ENCODE data around the gene PDE1A. TPM values are rescaled to one million over a fixed set of nuclear protein-coding genes. Genes with fewer than 3 reads are reported as not detected.

Gene PDE1A
- total RNA-seq, 4 donors from 2014 or later = 2.9 to 14.4 (median 4.4) TPM

- DNase-seq (no peak), ATAC-seq (no peak)
- H3K4me1 ChIP-seq = no peaks in the 10 kb centered on the region
- in situ Hi-C loops (cut with MboI; ENCODE audit: low sequenced_read_pairs in 4 of 4) (no loop called here), intact Hi-C loops (cut with DNase I; ENCODE audit: low total_unique reads) (no loop called here)
- no peak overlapping the region for H3K4me3 ChIP-seq
- H3K27ac ChIP-seq = no peak overlapping the region
- no peak for TF ChIP-seq CTCF (IDR thresholded peaks at IDR 0.05 in 4 of 5, conservative IDR thresholded peaks at IDR 0.05 in 1 of 5)
- no peak for TF ChIP-seq POLR2A (IDR thresholded peaks at IDR 0.05)
- no peaks in the 10 kb centered on the region for H3K27me3 ChIP-seq
- peaks cover 0 to 6% (median 0%) of the 10 kb centered on the region in 3 donors for H3K9me3 ChIP-seq
- no peaks in the 10 kb centered on the region for H3K36me3 ChIP-seq
These were observed 42.0 kb downstream of the PDE1A start for GRCh38 chr2:182384860-182385259.

- TF ChIP-seq CTCF (IDR thresholded peaks at IDR 0.05 in 4 of 5, conservative IDR thresholded peaks at IDR 0.05 in 1 of 5) = no peak
- TF ChIP-seq POLR2A (IDR thresholded peaks at IDR 0.05) = no peak
- in situ Hi-C loops (cut with MboI; ENCODE audit: low sequenced_read_pairs in 4 of 4) = no loop called here
These were observed 45.6 kb downstream of the PDE1A start for GRCh38 chr2:182381225-182381624.

GRCh38 chr2:182379241-182379640 lies 47.6 kb downstream of the PDE1A start:
- no peak for TF ChIP-seq POLR2A (IDR thresholded peaks at IDR 0.05)
- TF ChIP-seq CTCF (IDR thresholded peaks at IDR 0.05 in 4 of 5, conservative IDR thresholded peaks at IDR 0.05 in 1 of 5) = no peak
- H3K9me3 ChIP-seq = no peaks in the 10 kb centered on the region
- in situ Hi-C loops (cut with MboI; ENCODE audit: low sequenced_read_pairs in 4 of 4) = no loop called here
- DNase-seq (no peak), ATAC-seq (peak in 1 of 2 donors; percentile 39)
- no peaks in the 10 kb centered on the region for H3K27me3 ChIP-seq
- no peaks in the 10 kb centered on the region for H3K36me3 ChIP-seq
- no peak overlapping the region for H3K4me3 ChIP-seq
- intact Hi-C loops (cut with DNase I; ENCODE audit: low total_unique reads) = loop anchor here (5.0 kb wide), 1 partner anchor 38 kb away; no protein-coding TSS in a partner anchor
- H3K4me1 ChIP-seq = no peaks in the 10 kb centered on the region
- H3K27ac ChIP-seq = no peak overlapping the region

More at GRCh38 chr2:182381225-182381624, 45.6 kb downstream of the PDE1A start:
- intact Hi-C loops (cut with DNase I; ENCODE audit: low total_unique reads) = no loop called here
- no peaks in the 10 kb centered on the region for H3K36me3 ChIP-seq
- no peak overlapping the region for H3K27ac ChIP-seq
- ATAC-seq (no peak), DNase-seq (no peak)
- no peaks in the 10 kb centered on the region for H3K27me3 ChIP-seq
- H3K9me3 ChIP-seq = peaks cover 0 to 6% (median 0%) of the 10 kb centered on the region in 3 donors
- no peak overlapping the region for H3K4me3 ChIP-seq
- H3K4me1 ChIP-seq = no peaks in the 10 kb centered on the region

GRCh38 chr2:182378759-182379158 lies 48.1 kb downstream of the PDE1A start:
- ATAC-seq = no peak
- no peak for DNase-seq
- no peak for TF ChIP-seq POLR2A (IDR thresholded peaks at IDR 0.05)
- no peak for TF ChIP-seq CTCF (IDR thresholded peaks at IDR 0.05 in 4 of 5, conservative IDR thresholded peaks at IDR 0.05 in 1 of 5)

GRCh38 chr2:182377467-182377866 lies 49.4 kb downstream of the PDE1A start:
- H3K4me1 ChIP-seq = no peaks in the 10 kb centered on the region
- H3K4me3 ChIP-seq = no peak overlapping the region
- H3K27ac ChIP-seq = no peak overlapping the region
- ATAC-seq = no peak
- in situ Hi-C loops (cut with MboI; ENCODE audit: low sequenced_read_pairs in 4 of 4) (no loop called here), intact Hi-C loops (cut with DNase I; ENCODE audit: low total_unique reads) (loop anchor here (5.0 kb wide), 1 partner anchor 40 kb away; no protein-coding TSS in a partner anchor)
- H3K27me3 ChIP-seq = no peaks in the 10 kb centered on the region
- no peak for DNase-seq
- TF ChIP-seq CTCF (IDR thresholded peaks at IDR 0.05 in 4 of 5, conservative IDR thresholded peaks at IDR 0.05 in 1 of 5) = no peak
- TF ChIP-seq POLR2A (IDR thresholded peaks at IDR 0.05) = no peak
- H3K9me3 ChIP-seq = no peaks in the 10 kb centered on the region
- H3K36me3 ChIP-seq = no peaks in the 10 kb centered on the region

More at GRCh38 chr2:182378759-182379158, 48.1 kb downstream of the PDE1A start:
- Histone ChIP-seq H3K4me1 (no peaks in the 10 kb centered on the region), H3K27me3 (no peaks in the 10 kb centered on the region), H3K9me3 (no peaks in the 10 kb centered on the region), H3K36me3 (no peaks in the 10 kb centered on the region), H3K4me3 (no peak overlapping the region), H3K27ac (peak overlapping the region in 2 of 4 donors; percentile 34 to 47)
- intact Hi-C loops (cut with DNase I; ENCODE audit: low total_unique reads) = loop anchor here (5.0 kb wide), 1 partner anchor 39 kb away; no protein-coding TSS in a partner anchor
- in situ Hi-C loops (cut with MboI; ENCODE audit: low sequenced_read_pairs in 4 of 4) = no loop called here
